HEK293 (cell line): Measurements from ENCODE around the gene RTTN.

Experiments
- CTCF ChIA-PET: fragments of 350-600 bp; formaldehyde crosslinking; extraction: SDS; loops from one replicate; lab custom pipeline; 2021; ENCODE audit warnings: antibody characterized with exemption; lab: Yijun Ruan, JAX
- POLR2A ChIA-PET: fragments of 300-600 bp; formaldehyde crosslinking; extraction: SDS; loops from one replicate; lab custom pipeline; 2020; ENCODE audit warnings: antibody characterized with exemption, inconsistent platforms; lab: Yijun Ruan, JAX
- H3K27ac ChIP-seq: fragments of 200-500 bp; sonication (Bioruptor generic); 2 replicates; pipeline ENCODE4 v1.5.1; 2014; ENCODE audit warnings: low read depth, low read length, control low read depth, inconsistent platforms; ENCODE audit errors: extremely low read depth
- H3K36me3 ChIP-seq, 2 experiments: fragments of 200-500 bp in 1 of 2; sonication (Bioruptor generic) in 1 of 2; 1 replicate in 1 of 2; 2 replicates in 1 of 2; pipeline ENCODE4 v1.5.1; 2014 to 2017; ENCODE audit warnings: inconsistent platforms in 2 of 2, low read length in 2 of 2; ENCODE audit not compliant: control insufficient read depth in 2 of 2, insufficient read depth in 1 of 2
- H3K4me1 ChIP-seq: fragments of 200-500 bp; sonication (Bioruptor generic); 2 replicates; pipeline ENCODE4 v1.5.1; 2014; ENCODE audit warnings: mild to moderate bottlenecking, low read length, inconsistent platforms; ENCODE audit not compliant: control insufficient read depth, insufficient read depth
- H3K4me3 ChIP-seq: 2 replicates; pipeline ENCODE4 v1.5.1; 2011; ENCODE audit warnings: low read depth, mild to moderate bottlenecking, control low read depth, low read length, moderate library complexity
- H3K9me3 ChIP-seq: fragments of 200-500 bp; sonication (Bioruptor generic); 2 replicates; pipeline ENCODE4 v1.5.1; 2014; ENCODE audit warnings: low read depth, low read length, inconsistent platforms; ENCODE audit not compliant: control insufficient read depth, insufficient read depth
- CTCF ChIP-seq: fragments of 450-650 bp; formaldehyde crosslinking; IDR thresholded peaks from 2 replicates; pipeline ENCODE4 v1.5.1; 2016; ENCODE audit warnings: missing biosample characterization, missing genetic modification characterization
- KLF7 ChIP-seq: fragments of 450-650 bp; formaldehyde crosslinking; IDR thresholded peaks from 2 replicates; pipeline ENCODE4 v1.5.1; 2016; ENCODE audit warnings: missing biosample characterization, missing genetic modification characterization, borderline replicate concordance
- MEIS1 ChIP-seq: sonication (generic); formaldehyde crosslinking; IDR thresholded peaks from 2 replicates; pipeline ENCODE4 v1.8.1; 2022; ENCODE audit warnings: missing genetic modification reagents, mild to moderate bottlenecking, borderline replicate concordance
- ZBTB10 ChIP-seq: fragments of 450-650 bp; formaldehyde crosslinking; IDR thresholded peaks from 2 replicates; pipeline ENCODE4 v1.5.1; 2016; ENCODE audit warnings: missing biosample characterization, missing genetic modification characterization
- ZBTB21 ChIP-seq: fragments of 450-650 bp; formaldehyde crosslinking; IDR thresholded peaks from 2 replicates; pipeline ENCODE4 v1.5.1; 2017; ENCODE audit warnings: missing biosample characterization, missing genetic modification characterization
- ZFP37 ChIP-seq: fragments of 450-650 bp; formaldehyde crosslinking; IDR thresholded peaks from 2 replicates; pipeline ENCODE4 v1.5.1; 2016; ENCODE audit warnings: missing biosample characterization, missing genetic modification characterization
- ZNF221 ChIP-seq: fragments of 450-650 bp; formaldehyde crosslinking; IDR thresholded peaks from 2 replicates; pipeline ENCODE4 v1.5.1; 2017; ENCODE audit warnings: missing biosample characterization, missing genetic modification characterization, borderline replicate concordance
- ZNF670 ChIP-seq: fragments of 450-650 bp; formaldehyde crosslinking; IDR thresholded peaks from 2 replicates; pipeline ENCODE4 v1.5.1; 2016; ENCODE audit warnings: missing biosample characterization, missing genetic modification characterization, low read depth
- ZNF785 ChIP-seq: fragments of 450-650 bp; formaldehyde crosslinking; IDR thresholded peaks from 2 replicates; pipeline ENCODE4 v1.5.1; 2016; ENCODE audit warnings: missing biosample characterization, missing genetic modification characterization
- TF ChIP-seq, protein P1 (sequence below): fragments of 450-650 bp; formaldehyde crosslinking; IDR thresholded peaks from 2 replicates; pipeline ENCODE4 v1.5.1; 2016; ENCODE audit warnings: missing biosample characterization, missing genetic modification characterization
- TF ChIP-seq, protein P2 (sequence below): fragments of 450-650 bp; formaldehyde crosslinking; IDR thresholded peaks from 2 replicates; pipeline ENCODE4 v1.5.1; 2017; ENCODE audit warnings: missing biosample characterization, missing genetic modification characterization

RTTN gene

DNA sequence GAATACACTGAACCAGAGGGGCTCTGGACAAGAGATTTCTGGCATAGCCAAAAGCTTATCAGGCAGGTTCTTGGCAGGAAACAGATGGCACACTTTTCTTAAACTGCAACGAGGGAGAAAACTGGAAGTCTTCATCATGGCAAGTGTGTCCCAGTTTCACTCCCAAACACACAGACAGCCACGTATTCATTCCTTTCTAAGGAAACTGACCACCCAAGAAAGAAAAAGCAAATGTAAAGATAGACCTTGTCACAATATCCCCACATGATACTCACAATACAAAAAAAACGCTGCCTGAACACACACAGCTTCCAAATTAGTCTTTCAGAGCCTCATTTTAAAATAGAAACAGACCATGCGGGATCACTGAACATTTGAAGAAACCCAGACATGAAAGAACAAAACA, 40.6 kb upstream of the RTTN start:
- CTCF ChIA-PET, result no interaction called here

DNA sequence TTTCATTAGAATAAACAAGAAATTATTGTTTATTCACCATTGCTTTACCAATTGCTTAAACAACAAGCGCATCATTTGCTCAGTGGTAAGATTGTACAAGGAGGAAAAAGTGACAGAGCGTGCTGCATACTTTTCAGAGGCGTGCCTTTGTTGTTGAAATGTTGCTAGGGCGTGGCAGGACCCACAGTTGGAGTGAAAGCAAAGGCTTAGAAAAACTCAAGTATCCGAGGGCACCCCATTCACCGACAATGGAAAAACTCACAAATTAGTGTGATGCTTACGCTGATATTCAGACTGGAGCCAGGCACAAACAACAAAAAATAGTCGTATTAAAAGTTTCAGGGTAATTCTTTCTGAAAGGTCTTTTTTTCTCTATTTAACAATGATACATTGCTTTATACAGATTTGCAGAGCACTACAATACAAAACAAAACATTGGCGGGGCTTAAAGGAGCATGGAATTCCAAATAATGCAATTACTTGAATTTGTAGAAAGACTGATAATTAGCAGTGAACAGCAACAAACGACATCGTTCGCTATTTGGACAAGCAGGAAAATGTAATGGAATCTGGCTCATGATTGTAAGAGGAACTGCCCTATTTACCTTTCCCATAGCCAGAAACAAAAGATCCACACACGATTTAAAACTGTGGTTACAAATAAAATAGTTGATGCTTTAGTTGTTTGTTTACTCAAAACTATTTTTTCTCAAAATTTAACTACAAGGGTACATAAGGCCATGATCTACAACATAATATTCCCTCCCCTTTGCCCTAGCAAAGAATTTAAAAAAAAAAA, 37.8 kb upstream of the RTTN start:
- ChIA-PET CTCF (no interaction called here), POLR2A (no interaction called here)
- Histone ChIP-seq H3K36me3 (no peaks in the 10 kb centered on the region), H3K9me3 (no peaks in the 10 kb centered on the region), H3K4me1 (no peaks in the 10 kb centered on the region), H3K27ac (no peak overlapping the region), H3K4me3 (no peak overlapping the region)
- TF ChIP-seq ZFP37 (no peak), ZBTB10 (no peak), ZNF221 (tag by site-specific recombination) (no peak), CTCF (tag by site-specific recombination) (no peak), KLF7 (tag by site-specific recombination) (no peak)
- TF ChIP-seq, protein P1, sequence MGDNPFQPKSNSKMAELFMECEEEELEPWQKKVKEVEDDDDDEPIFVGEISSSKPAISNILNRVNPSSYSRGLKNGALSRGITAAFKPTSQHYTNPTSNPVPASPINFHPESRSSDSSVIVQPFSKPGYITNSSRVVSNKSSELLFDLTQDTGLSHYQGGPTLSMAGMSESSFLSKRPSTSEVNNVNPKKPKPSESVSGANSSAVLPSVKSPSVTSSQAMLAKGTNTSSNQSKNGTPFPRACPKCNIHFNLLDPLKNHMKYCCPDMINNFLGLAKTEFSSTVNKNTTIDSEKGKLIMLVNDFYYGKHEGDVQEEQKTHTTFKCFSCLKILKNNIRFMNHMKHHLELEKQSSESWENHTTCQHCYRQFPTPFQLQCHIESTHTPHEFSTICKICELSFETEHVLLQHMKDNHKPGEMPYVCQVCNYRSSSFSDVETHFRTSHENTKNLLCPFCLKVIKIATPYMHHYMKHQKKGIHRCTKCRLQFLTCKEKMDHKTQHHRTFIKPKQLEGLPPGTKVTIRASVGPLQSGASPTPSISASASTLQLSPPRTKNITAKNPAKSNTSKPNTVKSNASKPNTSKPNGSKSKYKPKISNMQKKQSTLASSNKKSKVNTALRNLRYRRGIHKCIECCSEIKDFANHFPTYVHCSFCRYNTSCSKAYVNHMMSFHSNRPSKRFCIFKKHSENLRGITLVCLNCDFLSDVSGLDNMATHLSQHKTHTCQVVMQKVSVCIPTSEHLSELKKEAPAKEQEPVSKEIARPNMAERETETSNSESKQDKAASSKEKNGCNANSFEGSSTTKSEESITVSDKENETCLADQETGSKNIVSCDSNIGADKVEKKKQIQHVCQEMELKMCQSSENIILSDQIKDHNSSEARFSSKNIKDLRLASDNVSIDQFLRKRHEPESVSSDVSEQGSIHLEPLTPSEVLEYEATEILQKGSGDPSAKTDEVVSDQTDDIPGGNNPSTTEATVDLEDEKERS (tag by site-specific recombination), result no peak
- TF ChIP-seq, protein P2, sequence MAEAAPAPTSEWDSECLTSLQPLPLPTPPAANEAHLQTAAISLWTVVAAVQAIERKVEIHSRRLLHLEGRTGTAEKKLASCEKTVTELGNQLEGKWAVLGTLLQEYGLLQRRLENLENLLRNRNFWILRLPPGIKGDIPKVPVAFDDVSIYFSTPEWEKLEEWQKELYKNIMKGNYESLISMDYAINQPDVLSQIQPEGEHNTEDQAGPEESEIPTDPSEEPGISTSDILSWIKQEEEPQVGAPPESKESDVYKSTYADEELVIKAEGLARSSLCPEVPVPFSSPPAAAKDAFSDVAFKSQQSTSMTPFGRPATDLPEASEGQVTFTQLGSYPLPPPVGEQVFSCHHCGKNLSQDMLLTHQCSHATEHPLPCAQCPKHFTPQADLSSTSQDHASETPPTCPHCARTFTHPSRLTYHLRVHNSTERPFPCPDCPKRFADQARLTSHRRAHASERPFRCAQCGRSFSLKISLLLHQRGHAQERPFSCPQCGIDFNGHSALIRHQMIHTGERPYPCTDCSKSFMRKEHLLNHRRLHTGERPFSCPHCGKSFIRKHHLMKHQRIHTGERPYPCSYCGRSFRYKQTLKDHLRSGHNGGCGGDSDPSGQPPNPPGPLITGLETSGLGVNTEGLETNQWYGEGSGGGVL, result no peak

More for the DNA sequence above, 40.6 kb upstream of the RTTN start:
- no peak for TF ChIP-seq ZNF785 (tag by site-specific recombination)
- TF ChIP-seq, protein P1 (tag by site-specific recombination), result no peak
- no peak for TF ChIP-seq ZBTB21 (tag by site-specific recombination)
- no peak for TF ChIP-seq ZNF670 (tag by site-specific recombination)
- TF ChIP-seq MEIS1 (CRISPR knock-in tag), result no peak
- POLR2A ChIA-PET, result no interaction called here
- Histone ChIP-seq H3K27ac (no peak overlapping the region), H3K36me3 (no peaks in the 10 kb centered on the region), H3K4me1 (no peaks in the 10 kb centered on the region), H3K9me3 (no peaks in the 10 kb centered on the region), H3K4me3 (no peak overlapping the region)
